Measurements from ENCODE around the gene COL18A1. TPM values are rescaled to one million over a fixed set of nuclear protein-coding genes. Genes with fewer than 3 reads are reported as not detected.
"Not testable (repeated sequence)": the region's sequence is repeated elsewhere in the genome, so short reads cannot be mapped to it uniquely, and the experiment has no call there.

The COL18A1 gene
- total and polyA plus RNA-seq, 2 donors from 2014 or later = 150 to 316 TPM

DNA sequence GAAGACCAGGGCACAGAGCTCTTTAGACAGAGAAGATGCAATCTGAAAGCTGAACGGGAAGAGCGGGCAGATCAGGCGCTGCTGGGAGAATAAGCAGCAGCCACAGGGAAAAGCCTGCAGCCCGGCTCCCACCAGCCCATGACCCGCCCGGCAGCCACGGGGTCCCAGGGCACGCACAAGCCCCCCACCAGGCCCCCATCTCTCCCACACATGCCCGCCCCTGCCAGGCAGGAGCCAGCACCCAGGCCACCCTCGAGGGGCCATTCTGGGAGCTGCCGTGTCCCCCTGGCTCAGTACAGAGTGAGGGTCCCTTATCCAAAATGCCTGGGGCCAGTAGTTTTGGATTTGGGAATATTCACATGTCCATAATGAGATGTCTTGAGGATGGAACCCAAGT is 120.9 kb downstream of the COL18A1 start:
- no peak for FAIRE-seq
- TF ChIP-seq, protein P1, sequence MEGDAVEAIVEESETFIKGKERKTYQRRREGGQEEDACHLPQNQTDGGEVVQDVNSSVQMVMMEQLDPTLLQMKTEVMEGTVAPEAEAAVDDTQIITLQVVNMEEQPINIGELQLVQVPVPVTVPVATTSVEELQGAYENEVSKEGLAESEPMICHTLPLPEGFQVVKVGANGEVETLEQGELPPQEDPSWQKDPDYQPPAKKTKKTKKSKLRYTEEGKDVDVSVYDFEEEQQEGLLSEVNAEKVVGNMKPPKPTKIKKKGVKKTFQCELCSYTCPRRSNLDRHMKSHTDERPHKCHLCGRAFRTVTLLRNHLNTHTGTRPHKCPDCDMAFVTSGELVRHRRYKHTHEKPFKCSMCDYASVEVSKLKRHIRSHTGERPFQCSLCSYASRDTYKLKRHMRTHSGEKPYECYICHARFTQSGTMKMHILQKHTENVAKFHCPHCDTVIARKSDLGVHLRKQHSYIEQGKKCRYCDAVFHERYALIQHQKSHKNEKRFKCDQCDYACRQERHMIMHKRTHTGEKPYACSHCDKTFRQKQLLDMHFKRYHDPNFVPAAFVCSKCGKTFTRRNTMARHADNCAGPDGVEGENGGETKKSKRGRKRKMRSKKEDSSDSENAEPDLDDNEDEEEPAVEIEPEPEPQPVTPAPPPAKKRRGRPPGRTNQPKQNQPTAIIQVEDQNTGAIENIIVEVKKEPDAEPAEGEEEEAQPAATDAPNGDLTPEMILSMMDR (IDR thresholded peaks at IDR 0.05; ENCODE audit: borderline replicate concordance, extremely low read depth, insufficient read depth) = no peak
- peaks cover 0 to 11% (median 6%) of the 10 kb centered on the region in 3 donors for H3K36me3 ChIP-seq (ENCODE audit: control insufficient read depth in 2 of 3, insufficient read depth in 3 of 3, low read length in 3 of 3)
- H3K4me1 ChIP-seq (ENCODE audit: control insufficient read depth in 2 of 3, insufficient read depth in 2 of 3, low read depth in 1 of 3, low read length in 3 of 3) = peaks cover 0 to 23% (median 17%) of the 10 kb centered on the region in 3 donors
- peak in 1 of 5 donors; percentile 29 for DNase-seq
- intact Hi-C loops (cut with DNase I) = no loop called here
- no peak overlapping the region for H3K4me3 ChIP-seq (ENCODE audit: low read length in 3 of 3)
- peak overlapping the region; percentile 48 to 80 for H3K27ac ChIP-seq (ENCODE audit: low read depth in 2 of 2, low read length in 2 of 2)
- H3K9me3 ChIP-seq (ENCODE audit: control insufficient read depth in 2 of 3, insufficient read depth in 1 of 3, low read length in 3 of 3) = peaks cover 0 to 5% (median 0%) of the 10 kb centered on the region in 3 donors
- H3K27me3 ChIP-seq (ENCODE audit: control insufficient read depth, insufficient read depth, low read length) = no peaks in the 10 kb centered on the region
- no peak overlapping the region for H3K9ac ChIP-seq (ENCODE audit: low read length in 3 of 3)

DNA sequence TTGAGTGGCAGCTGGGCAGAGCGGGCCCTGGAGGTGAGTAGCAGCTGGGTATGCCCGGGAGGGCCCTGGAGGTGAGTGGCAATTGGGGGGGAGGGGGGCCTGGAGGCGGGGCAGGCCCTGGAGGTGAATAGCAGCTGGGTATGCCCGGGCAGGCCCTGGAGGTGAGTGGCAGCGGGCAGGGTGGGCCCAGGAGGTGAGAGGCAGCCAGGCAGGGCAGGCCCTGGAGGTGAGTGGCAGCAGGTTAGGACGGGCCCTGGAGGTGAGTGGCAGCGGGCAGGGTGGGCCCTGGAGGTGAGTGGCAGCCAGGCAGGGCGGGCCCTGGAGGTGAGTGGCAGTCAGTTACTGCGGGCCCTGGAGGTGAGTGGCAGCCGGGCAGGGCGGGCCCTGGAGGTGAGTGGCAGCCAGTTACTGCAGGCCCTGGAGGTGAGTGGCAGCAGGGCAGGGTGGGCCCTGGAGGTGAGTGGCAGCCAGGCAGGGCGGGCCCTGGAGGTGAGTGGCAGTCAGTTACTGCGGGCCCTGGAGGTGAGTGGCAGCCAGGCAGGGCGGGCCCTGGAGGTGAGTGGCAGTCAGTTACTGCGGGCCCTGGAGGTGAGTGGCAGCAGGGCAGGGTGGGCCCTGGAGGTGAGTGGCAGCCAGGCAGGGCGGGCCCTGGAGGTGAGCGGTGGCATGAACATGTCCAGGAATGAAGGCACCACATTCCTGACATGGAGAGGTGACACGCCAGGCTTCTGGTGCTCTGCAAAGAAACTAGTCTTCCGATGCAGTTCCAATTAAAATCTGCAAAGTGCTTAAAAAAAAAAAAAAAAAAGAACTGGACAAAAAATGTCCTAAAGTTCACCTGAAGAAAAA is 122.4 kb downstream of the COL18A1 start:
- intact Hi-C loops (cut with DNase I); H3K4me3 ChIP-seq (ENCODE audit: low read length in 3 of 3); H3K27me3 ChIP-seq (ENCODE audit: control insufficient read depth, insufficient read depth, low read length); H3K9me3 ChIP-seq (ENCODE audit: control insufficient read depth in 2 of 3, insufficient read depth in 1 of 3, low read length in 3 of 3); H3K9ac ChIP-seq (ENCODE audit: low read length in 3 of 3); FAIRE-seq: not testable (repeated sequence)
- DNase-seq = peak in 2 of 5 donors; percentile 51 to 82
- peak overlapping the region; percentile 51 to 54 for H3K27ac ChIP-seq (ENCODE audit: low read depth in 2 of 2, low read length in 2 of 2)
- H3K4me1 ChIP-seq (ENCODE audit: control insufficient read depth in 2 of 3, insufficient read depth in 2 of 3, low read depth in 1 of 3, low read length in 3 of 3) = peaks cover 0 to 23% (median 17%) of the 10 kb centered on the region in 3 donors
- peaks cover 0 to 11% (median 6%) of the 10 kb centered on the region in 3 donors for H3K36me3 ChIP-seq (ENCODE audit: control insufficient read depth in 2 of 3, insufficient read depth in 3 of 3, low read length in 3 of 3)

DNA sequence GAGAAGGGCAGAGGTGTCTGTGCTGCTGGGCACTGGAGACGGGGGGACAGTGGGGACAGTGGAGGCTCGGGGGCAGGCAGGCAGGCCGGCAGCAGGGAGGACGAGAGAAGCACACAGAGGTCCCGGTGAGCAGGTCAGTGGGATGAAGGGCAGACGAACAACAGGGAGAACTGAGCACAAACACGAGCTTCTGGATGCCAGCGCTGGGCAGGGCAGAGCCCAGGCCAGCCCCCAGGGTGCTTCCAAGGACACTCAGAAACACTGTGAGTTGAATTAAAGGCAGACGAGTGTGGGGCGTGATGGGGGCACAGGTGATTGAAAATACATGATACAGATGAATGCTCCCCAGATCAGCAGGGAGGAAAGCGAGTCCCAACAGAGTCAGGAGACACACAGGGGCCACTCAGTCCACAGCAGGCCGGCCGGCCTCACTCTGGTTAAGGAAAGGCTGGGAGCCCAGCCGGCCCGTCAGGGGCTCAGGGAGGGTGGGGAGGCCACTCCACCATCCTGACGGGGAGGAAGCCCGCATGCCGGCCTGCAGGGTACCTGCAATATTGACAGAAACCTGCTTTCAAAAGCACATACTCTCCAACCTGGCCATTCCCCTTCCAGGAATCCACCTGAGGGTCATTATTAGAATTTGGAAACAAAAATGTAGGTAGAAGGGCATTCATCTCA is 123.2 kb downstream of the COL18A1 start:
- Histone ChIP-seq H3K4me3 (ENCODE audit: low read length in 3 of 3) (no peak overlapping the region), H3K27me3 (ENCODE audit: control insufficient read depth, insufficient read depth, low read length) (no peaks in the 10 kb centered on the region), H3K27ac (ENCODE audit: low read depth in 2 of 2, low read length in 2 of 2) (peak overlapping the region; percentile 37 to 51), H3K9me3 (ENCODE audit: control insufficient read depth in 2 of 3, insufficient read depth in 1 of 3, low read length in 3 of 3) (no peaks in the 10 kb centered on the region), H3K4me1 (ENCODE audit: control insufficient read depth in 2 of 3, insufficient read depth in 2 of 3, low read depth in 1 of 3, low read length in 3 of 3) (peaks cover 0 to 24% (median 17%) of the 10 kb centered on the region in 3 donors), H3K36me3 (ENCODE audit: control insufficient read depth in 2 of 3, insufficient read depth in 3 of 3, low read length in 3 of 3) (peaks cover 0 to 9% (median 6%) of the 10 kb centered on the region in 3 donors), H3K9ac (ENCODE audit: low read length in 3 of 3) (no peak overlapping the region)
- FAIRE-seq (no peak), DNase-seq (peak in 2 of 5 donors; percentile 28 to 70)
- TF ChIP-seq, protein P1 (IDR thresholded peaks at IDR 0.05; ENCODE audit: borderline replicate concordance, extremely low read depth, insufficient read depth) = no peak
- intact Hi-C loops (cut with DNase I) = no loop called here

All from kidney (tissue), 14 donors.